ENCODE measurements around the gene CDC25A. TPM values are rescaled to one million over a fixed set of nuclear protein-coding genes. Genes with fewer than 3 reads are reported as not detected.

CDC25A gene
- total and polyA plus RNA-seq, 2 of the 13 experiments (the other 11 are each of a cell fraction or from before 2014, with no cell fraction given) = 7.9 to 45.4 TPM

- Histone ChIP-seq H3K4me1 (ENCODE audit: insufficient read depth, low read length) (peaks cover 34% of the 10 kb centered on the region), H3K9ac (ENCODE audit: insufficient read depth, low read depth, low read length) (no peak overlapping the region), H2AFZ (ENCODE audit: low read length) (no peak overlapping the region), H3K27ac (ENCODE audit: extremely low read length, insufficient read depth, low read length) (no peak overlapping the region), H3K27me3 (ENCODE audit: control insufficient read depth in 1 of 2, insufficient read depth in 2 of 2, low read length in 2 of 2) (0 out of 5 replicates have a peak, but pooled peaks cover 0 to 9% of the 10 kb centered on the region in 2 experiments), H3K4me3 (replicated peaks in 1 of 3; ENCODE audit: insufficient read depth in 1 of 3, low read depth in 2 of 3, low read length in 3 of 3) (peak overlapping the region in 1 of 3 experiments; percentile 37; a peak in 1 of 6 replicates), H4K20me1 (ENCODE audit: insufficient read depth, low read length) (no peaks in the 10 kb centered on the region), H3K36me3 (replicated peaks in 1 of 2; ENCODE audit: control insufficient read depth in 1 of 2, insufficient read depth in 2 of 2, low read length in 2 of 2) (no peaks in the 10 kb centered on the region), H3K9me3 (ENCODE audit: low read length) (no peaks in the 10 kb centered on the region), H3K79me2 (ENCODE audit: insufficient read depth, low read length) (no peaks in the 10 kb centered on the region), H3K4me2 (ENCODE audit: low read depth, low read length) (peak overlapping the region; percentile 32; the same call in 1 of the 2 replicates)
- ChIA-PET CTCF (ENCODE audit: low intra/inter-chr PET ratio, low total read pairs) (no interaction called here), POLR2A (no interaction called here)
- ATAC-seq = peak; percentile 36; the same call in 2 of the 3 replicates
- FAIRE-seq = no peak
- TF ChIP-seq ZNF772 (CRISPR knock-in tag; IDR thresholded peaks at IDR 0.05) (no peak), ZNF687 (CRISPR knock-in tag; IDR thresholded peaks at IDR 0.05) (peak; percentile 16; the same call in 1 of the 2 replicates)
- DNase-seq (ENCODE audit: low spot score) = no peak
- intact Hi-C loops (cut with micrococcal nuclease; ENCODE audit: unreplicated experiment) (no loop called here), in situ Hi-C loops (cut with HindIII; ENCODE audit: extremely low pct_ligation_motif_present, low pct_unique_long_range_greater_than_20kb) (no loop called here)
- no TSS peak for BruUV-seq (replicated peaks)
- 57% methylated on average over 10 of the region's 11 CpGs for WGBS (ENCODE audit: low lambda C conversion rate)
Observed at GRCh38 chr3:48142316-48142870, 45.8 kb downstream of the CDC25A start.

GRCh38 chr3:48141604-48142137 lies 46.5 kb downstream of the CDC25A start:
- FAIRE-seq (no peak), DNase-seq (ENCODE audit: low spot score) (no peak), ATAC-seq (peak; percentile 24; the same call in 2 of the 3 replicates)
- H3K4me2 ChIP-seq (ENCODE audit: low read depth, low read length) = no peak overlapping the region; the same call in 1 of the 2 replicates
- 58% methylated on average over 9 of the region's 9 CpGs for WGBS (ENCODE audit: low lambda C conversion rate)
- ChIA-PET POLR2A (no interaction called here), CTCF (ENCODE audit: low intra/inter-chr PET ratio, low total read pairs) (no interaction called here)
- in situ Hi-C loops (cut with HindIII; ENCODE audit: extremely low pct_ligation_motif_present, low pct_unique_long_range_greater_than_20kb) (no loop called here), intact Hi-C loops (cut with micrococcal nuclease; ENCODE audit: unreplicated experiment) (no loop called here)
- no peak overlapping the region for H3K27ac ChIP-seq (ENCODE audit: extremely low read length, insufficient read depth, low read length)
- H2AFZ ChIP-seq (ENCODE audit: low read length) = no peak overlapping the region
- H3K9me3 ChIP-seq (ENCODE audit: low read length) = no peaks in the 10 kb centered on the region
- H3K4me1 ChIP-seq (ENCODE audit: insufficient read depth, low read length) = peaks cover 34% of the 10 kb centered on the region
- no peak overlapping the region for H3K9ac ChIP-seq (ENCODE audit: insufficient read depth, low read depth, low read length)
- no TSS peak for BruUV-seq (replicated peaks)
- no peaks in the 10 kb centered on the region for H4K20me1 ChIP-seq (ENCODE audit: insufficient read depth, low read length)
- H3K36me3 ChIP-seq (replicated peaks in 1 of 2; ENCODE audit: control insufficient read depth in 1 of 2, insufficient read depth in 2 of 2, low read length in 2 of 2) = no peaks in the 10 kb centered on the region
- H3K27me3 ChIP-seq (ENCODE audit: control insufficient read depth in 1 of 2, insufficient read depth in 2 of 2, low read length in 2 of 2) = 0 out of 5 replicates have a peak, but pooled peaks cover 0 to 9% of the 10 kb centered on the region in 2 experiments
- H3K4me3 ChIP-seq (replicated peaks in 1 of 3; ENCODE audit: insufficient read depth in 1 of 3, low read depth in 2 of 3, low read length in 3 of 3) = no peak overlapping the region
- no peaks in the 10 kb centered on the region for H3K79me2 ChIP-seq (ENCODE audit: insufficient read depth, low read length)
- TF ChIP-seq ZKSCAN1 (IDR thresholded peaks at IDR 0.05; ENCODE audit: low read length) = no peak
- peak; percentile 87 for TF ChIP-seq ZNF629 (CRISPR knock-in tag; conservative IDR thresholded peaks at IDR 0.05)
